ENCODE results near the gene SIGLEC14.
A peak's percentile ranks its signal among the peaks of the same experiment; 100 is the strongest.

Gene SIGLEC14

DNA sequence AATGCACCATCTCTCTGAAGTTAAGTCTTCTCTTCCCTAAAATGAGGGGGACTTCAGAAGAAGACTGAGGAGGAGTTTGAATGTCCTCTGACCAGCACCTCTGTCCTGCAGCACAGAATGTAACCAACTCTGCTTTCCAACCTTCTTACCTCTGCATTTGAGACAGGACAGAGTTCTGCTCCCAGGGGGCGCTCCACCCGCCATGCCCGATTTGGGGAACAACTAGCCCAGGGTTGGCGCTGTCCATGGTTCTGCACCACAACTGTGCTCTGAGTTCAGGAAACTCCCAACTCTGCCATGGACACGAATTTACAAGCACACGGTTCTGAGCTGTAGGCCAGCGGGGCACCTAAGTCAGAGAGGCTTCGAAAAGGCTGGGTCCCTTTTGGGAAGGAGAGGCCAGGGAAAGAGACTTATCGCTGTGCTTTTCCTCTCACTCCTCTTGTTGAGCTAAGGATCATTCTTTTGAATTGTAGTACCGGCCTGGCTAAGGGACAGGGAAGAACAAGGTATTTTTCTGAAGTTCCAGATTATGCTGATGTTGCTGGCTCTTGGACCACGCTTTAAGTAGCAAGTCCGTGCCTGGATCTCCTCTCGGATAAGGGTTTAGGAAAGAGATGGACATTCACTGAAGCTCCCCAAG, 38.6 kb downstream of the SIGLEC14 start:
- CTCF ChIA-PET, result interaction anchor here (0.7 to 2.7 kb wide), 19 partner anchors 11 to 190 kb away, joined by 3 to 12 read pairs (median 4); partner anchors contain the start of genes SIGLEC10 and ZNF175
- TF ChIP-seq, protein P1, sequence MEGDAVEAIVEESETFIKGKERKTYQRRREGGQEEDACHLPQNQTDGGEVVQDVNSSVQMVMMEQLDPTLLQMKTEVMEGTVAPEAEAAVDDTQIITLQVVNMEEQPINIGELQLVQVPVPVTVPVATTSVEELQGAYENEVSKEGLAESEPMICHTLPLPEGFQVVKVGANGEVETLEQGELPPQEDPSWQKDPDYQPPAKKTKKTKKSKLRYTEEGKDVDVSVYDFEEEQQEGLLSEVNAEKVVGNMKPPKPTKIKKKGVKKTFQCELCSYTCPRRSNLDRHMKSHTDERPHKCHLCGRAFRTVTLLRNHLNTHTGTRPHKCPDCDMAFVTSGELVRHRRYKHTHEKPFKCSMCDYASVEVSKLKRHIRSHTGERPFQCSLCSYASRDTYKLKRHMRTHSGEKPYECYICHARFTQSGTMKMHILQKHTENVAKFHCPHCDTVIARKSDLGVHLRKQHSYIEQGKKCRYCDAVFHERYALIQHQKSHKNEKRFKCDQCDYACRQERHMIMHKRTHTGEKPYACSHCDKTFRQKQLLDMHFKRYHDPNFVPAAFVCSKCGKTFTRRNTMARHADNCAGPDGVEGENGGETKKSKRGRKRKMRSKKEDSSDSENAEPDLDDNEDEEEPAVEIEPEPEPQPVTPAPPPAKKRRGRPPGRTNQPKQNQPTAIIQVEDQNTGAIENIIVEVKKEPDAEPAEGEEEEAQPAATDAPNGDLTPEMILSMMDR (IDR thresholded peaks at IDR 0.05; ENCODE audit: control extremely low read depth, extremely low read depth, low read depth, missing control alignments), result peak; percentile 74
- DNase-seq (ENCODE audit: extremely low spot score), result peak; percentile 54
- POLR2A ChIA-PET, result no interaction called here

DNA sequence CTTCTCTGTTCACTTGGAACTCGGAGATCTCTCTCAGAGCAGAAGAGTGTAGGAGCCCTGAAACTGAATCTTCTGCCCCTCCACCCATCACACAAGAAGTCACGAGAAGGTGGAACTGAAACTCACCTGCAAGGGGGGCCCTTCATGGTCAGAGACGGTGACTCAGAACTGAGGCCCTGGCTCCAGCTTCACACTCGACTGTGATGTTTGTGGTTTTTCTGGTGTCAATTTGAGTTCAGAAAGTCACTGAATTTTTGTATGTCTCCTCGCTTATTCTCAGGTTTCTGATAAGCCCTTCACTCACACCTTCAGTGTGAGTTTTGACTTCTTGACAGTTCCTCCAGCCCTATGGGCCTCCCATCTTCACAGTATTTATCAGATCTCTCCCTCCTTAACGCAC, 39.5 kb downstream of the SIGLEC14 start:
- ChIA-PET CTCF (interaction anchor here (0.7 to 2.8 kb wide), 13 partner anchors 16 to 189 kb away, joined by 3 to 12 read pairs (median 3); partner anchors contain the start of gene SIGLEC10), POLR2A (interaction anchor here (1.1 kb wide), 1 partner anchor 13 kb away, joined by 3 read pairs; no protein-coding TSS in a partner anchor)
- DNase-seq (ENCODE audit: extremely low spot score), result peak; percentile 88
- TF ChIP-seq, protein P1 (IDR thresholded peaks at IDR 0.05; ENCODE audit: control extremely low read depth, extremely low read depth, low read depth, missing control alignments), result no peak

GRCh38 chr19:51602189-51602854, 44.3 kb downstream of the SIGLEC14 start:
- peak; percentile 63 for DNase-seq (ENCODE audit: extremely low spot score)
- TF ChIP-seq, protein P1 (IDR thresholded peaks at IDR 0.05; ENCODE audit: control extremely low read depth, extremely low read depth, low read depth, missing control alignments), result no peak
- ChIA-PET POLR2A (no interaction called here), CTCF (interaction anchor here (0.7 to 2.3 kb wide), 15 partner anchors 8 to 131 kb away, joined by 3 to 10 read pairs (median 3); no protein-coding TSS in a partner anchor)

DNA sequence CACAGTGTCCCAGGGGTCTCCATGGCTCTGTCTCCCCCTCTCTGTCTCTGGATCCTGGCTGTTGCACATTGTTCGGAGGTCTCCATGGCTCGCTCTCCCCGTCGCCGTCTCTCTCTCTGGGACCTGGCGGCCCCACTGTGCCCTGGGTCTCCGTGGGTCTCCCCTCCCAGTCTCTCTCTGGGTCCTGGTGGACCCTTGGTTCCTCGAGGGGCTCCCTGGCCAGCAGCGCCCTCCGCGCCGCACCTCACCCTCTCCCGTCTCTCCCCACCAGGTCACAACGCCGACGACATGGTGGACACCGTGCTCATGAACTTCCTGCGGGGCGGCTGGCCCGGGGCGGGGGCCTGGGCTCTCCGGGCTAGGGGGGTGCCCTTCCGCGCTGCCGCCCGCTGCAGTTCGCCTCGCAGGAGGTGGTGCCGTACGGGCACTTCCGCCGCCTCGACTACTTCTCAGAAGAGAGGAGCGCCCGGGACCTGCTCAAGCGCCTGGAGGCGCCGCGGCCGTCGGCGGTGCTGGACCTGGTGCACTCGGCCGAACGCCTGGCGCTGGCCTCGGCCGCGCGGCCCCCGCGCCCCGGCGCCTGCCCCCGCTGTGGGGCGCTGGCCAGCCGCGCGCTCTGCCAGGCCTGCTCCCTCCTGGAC, 45.6 kb downstream of the SIGLEC14 start:
- TF ChIP-seq, protein P1 (IDR thresholded peaks at IDR 0.05; ENCODE audit: control extremely low read depth, extremely low read depth, low read depth, missing control alignments), result peak; percentile 29
- ChIA-PET CTCF (interaction anchor here (0.8 to 1.4 kb wide), 2 partner anchors 10 to 56 kb away, joined by 3 read pairs; no protein-coding TSS in a partner anchor), POLR2A (no interaction called here)
- peak; percentile 41 for DNase-seq (ENCODE audit: extremely low spot score)

- CTCF ChIA-PET, result interaction anchor here (0.8 to 1.8 kb wide), 5 partner anchors 26 to 178 kb away, joined by 3 to 7 read pairs (median 4); no protein-coding TSS in a partner anchor
- no peak for DNase-seq (ENCODE audit: extremely low spot score)
- TF ChIP-seq, protein P1 (IDR thresholded peaks at IDR 0.05; ENCODE audit: control extremely low read depth, extremely low read depth, low read depth, missing control alignments), result no peak
- POLR2A ChIA-PET, result no interaction called here
Observed at GRCh38 chr19:51599084-51599483, 47.5 kb downstream of the SIGLEC14 start.
